H1 (cell line): Measurements from ENCODE around the gene RBM44. TPM values are rescaled to one million over a fixed set of nuclear protein-coding genes. Genes with fewer than 3 reads are reported as not detected.
A peak's percentile ranks its signal among the peaks of the same experiment; 100 is the strongest.

Source experiments
- CTCF ChIA-PET: fragments of 300-600 bp; sonication (Branson Sonifier 250); formaldehyde crosslinking; loops from one replicate; lab custom pipeline; 2021; ENCODE audit not compliant: partially characterized antibody; lab: Charles Lee
- POLR2A ChIA-PET: fragments of 300-600 bp; sonication (Branson Sonifier 250); formaldehyde crosslinking; loops from one replicate; lab custom pipeline; 2021; ENCODE audit warnings: inconsistent platforms; ENCODE audit not compliant: partially characterized antibody; lab: Charles Lee
- DNase-seq, 2 experiments: peaks; one replicate each; pipeline versions ENCODE4 v3.0.0 to v3.0.0-alpha.2; 2010 to 2022; ENCODE audit warnings: low spot score in 2 of 2, low read depth in 1 of 2, mixed read lengths in 1 of 2
- FAIRE-seq: peaks from 2 replicates; lab custom pipeline; 2011; peaks lifted over from hg19 to GRCh38; lab: Jason Lieb, UNC
- H2AFZ ChIP-seq: 2 replicates; pipeline ENCODE4 v1.8.1; 2012; ENCODE audit warnings: low read length, inconsistent platforms
- H2AK5ac ChIP-seq: 2 replicates; pipeline ENCODE4 v1.6.1; 2013; ENCODE audit warnings: low read depth, low read length
- H2BK120ac ChIP-seq: replicated peaks from 2 replicates; pipeline ENCODE3; 2013; ENCODE audit warnings: low read depth, low read length, inconsistent platforms
- H2BK12ac ChIP-seq: 2 replicates; pipeline ENCODE4 v1.6.1; 2013; ENCODE audit warnings: low read depth, low read length
- H2BK15ac ChIP-seq: 2 replicates; pipeline ENCODE4 v1.6.1; 2013; ENCODE audit warnings: low read length
- H2BK20ac ChIP-seq: 2 replicates; pipeline ENCODE4 v1.6.1; 2013; ENCODE audit warnings: low read length
- H2BK5ac ChIP-seq: 2 replicates; pipeline ENCODE4 v1.6.1; 2013; ENCODE audit warnings: low read depth, low read length
- H3K14ac ChIP-seq: 2 replicates; pipeline ENCODE4 v1.6.1; 2013; ENCODE audit warnings: inconsistent platforms; ENCODE audit not compliant: insufficient read length
- H3K18ac ChIP-seq: 2 replicates; pipeline ENCODE4 v1.6.1; 2013; ENCODE audit warnings: low read length; ENCODE audit errors: extremely low read depth
- H3K23ac ChIP-seq: 2 replicates; pipeline ENCODE4 v1.6.1; 2013; ENCODE audit warnings: inconsistent platforms; ENCODE audit not compliant: insufficient read length
- H3K23me2 ChIP-seq: 2 replicates; pipeline ENCODE4 v1.6.1; 2013; ENCODE audit warnings: low read depth, low read length
- H3K27ac ChIP-seq: 2 replicates; pipeline ENCODE4 v1.6.1; 2011; ENCODE audit warnings: low read depth, low read length, inconsistent platforms
- H3K27me3 ChIP-seq, 4 experiments: replicated peaks in 1 of 4; 1 replicate in 1 of 4; 2 replicates in 3 of 4; pipeline versions ENCODE4 v1.6.1 to v1.8.1; 2011 to 2013; ENCODE audit warnings: low read length in 3 of 4, mild to moderate bottlenecking in 3 of 4, inconsistent platforms in 2 of 4, mixed read lengths in 2 of 4, moderate library complexity in 1 of 4; ENCODE audit not compliant: control insufficient read depth in 3 of 4, insufficient read depth in 3 of 4; ENCODE audit errors: extremely low read depth in 1 of 4
- H3K36me3 ChIP-seq, 4 experiments: 2 replicates each; pipeline versions ENCODE4 v1.6.1 to v1.8.1; 2011 to 2013; ENCODE audit warnings: mild to moderate bottlenecking in 4 of 4, low read length in 3 of 4, moderate library complexity in 2 of 4, control low read depth in 1 of 4, inconsistent platforms in 1 of 4; ENCODE audit not compliant: insufficient read depth in 4 of 4, control insufficient read depth in 2 of 4
- H3K4ac ChIP-seq: replicated peaks from 2 replicates; pipeline ENCODE3; 2013; ENCODE audit warnings: low read length, low read depth, mixed read lengths, inconsistent platforms; ENCODE audit not compliant: insufficient read length
- H3K4me1 ChIP-seq, 4 experiments: replicated peaks in 1 of 4; 1 replicate in 1 of 4; 2 replicates in 3 of 4; pipeline versions ENCODE4 v1.6.1 to v1.8.1; 2011 to 2013; ENCODE audit warnings: low read length in 3 of 4, inconsistent platforms in 2 of 4, mixed read lengths in 1 of 4; ENCODE audit not compliant: insufficient read depth in 4 of 4, control insufficient read depth in 3 of 4
- H3K4me2 ChIP-seq, 2 experiments: 2 replicates each; pipeline versions ENCODE4 v1.6.1 to v1.8.1; 2011 to 2013; ENCODE audit warnings: low read depth in 2 of 2, low read length in 2 of 2, control low read depth in 1 of 2, inconsistent platforms in 1 of 2, mild to moderate bottlenecking in 1 of 2; ENCODE audit not compliant: insufficient read depth in 1 of 2
- H3K4me3 ChIP-seq, 4 experiments: fragments of 200-600, 300-600 bp in 1 of 4; sonication (generic), shearing (Covaris generic), sonication (Bioruptor Twin) in 1 of 4; 2 replicates each; pipeline versions ENCODE4 v1.5.1 to v1.8.1; 2011 to 2016; ENCODE audit warnings: low read length in 4 of 4, low read depth in 3 of 4, control low read depth in 2 of 4, inconsistent platforms in 2 of 4, mild to moderate bottlenecking in 2 of 4, mixed read lengths in 1 of 4, moderate library complexity in 1 of 4; ENCODE audit not compliant: insufficient read depth in 2 of 4; ENCODE audit errors: extremely low read depth in 1 of 4
- H3K56ac ChIP-seq: replicated peaks from 2 replicates; pipeline ENCODE3; 2013; ENCODE audit warnings: low read depth, mild to moderate bottlenecking, mixed read lengths, low read length, inconsistent platforms; ENCODE audit not compliant: insufficient read length
- H3K79me1 ChIP-seq: 2 replicates; pipeline ENCODE4 v1.6.1; 2013; ENCODE audit warnings: low read depth, low read length, control low read depth
- H3K79me2 ChIP-seq, 2 experiments: 2 replicates each; pipeline versions ENCODE4 v1.6.1 to v1.8.1; 2012 to 2013; ENCODE audit warnings: low read length in 2 of 2, mild to moderate bottlenecking in 2 of 2, inconsistent platforms in 1 of 2; ENCODE audit not compliant: insufficient read depth in 2 of 2, control insufficient read depth in 1 of 2
- H3K9ac ChIP-seq, 4 experiments: replicated peaks in 1 of 4; 1 replicate in 1 of 4; 2 replicates in 3 of 4; pipeline versions ENCODE4 v1.6.1 to v1.8.1; 2011 to 2013; ENCODE audit warnings: low read depth in 3 of 4, low read length in 3 of 4, control low read depth in 2 of 4, mild to moderate bottlenecking in 2 of 4, moderate library complexity in 2 of 4, inconsistent platforms in 1 of 4; ENCODE audit errors: extremely low read depth in 1 of 4
- H3K9me3 ChIP-seq, 2 experiments: 2 replicates each; pipeline versions ENCODE4 v1.6.1 to v1.8.1; 2012 to 2013; ENCODE audit warnings: mild to moderate bottlenecking in 2 of 2, moderate library complexity in 2 of 2, control low read depth in 1 of 2, inconsistent platforms in 1 of 2, low read depth in 1 of 2, low read length in 1 of 2, mixed read lengths in 1 of 2; ENCODE audit not compliant: insufficient read depth in 2 of 2
- H4K20me1 ChIP-seq, 2 experiments: replicated peaks in 1 of 2; 2 replicates each; pipeline versions ENCODE3 to v1.8.1; 2011 to 2013; ENCODE audit warnings: inconsistent platforms in 2 of 2, low read length in 2 of 2, mild to moderate bottlenecking in 1 of 2; ENCODE audit not compliant: insufficient read depth in 2 of 2, control insufficient read depth in 1 of 2
- H4K5ac ChIP-seq: 2 replicates; pipeline ENCODE4 v1.6.1; 2013; ENCODE audit warnings: low read length, low read depth, mixed read lengths, inconsistent platforms; ENCODE audit not compliant: insufficient read length
- H4K8ac ChIP-seq: 2 replicates; pipeline ENCODE4 v1.8.0; 2013; ENCODE audit warnings: mild to moderate bottlenecking, moderate library complexity, low read length, inconsistent platforms; ENCODE audit not compliant: insufficient read depth; ENCODE audit errors: extremely low read depth
- H4K91ac ChIP-seq: replicated peaks from 2 replicates; pipeline ENCODE3; 2013; ENCODE audit warnings: low read length, mixed read lengths, inconsistent platforms; ENCODE audit not compliant: insufficient read length
- JUND ChIP-seq: IDR thresholded peaks from 2 replicates; pipeline ENCODE4 v1.6.1; 2011; ENCODE audit warnings: mild to moderate bottlenecking, improper control_type of control experiment, low read length
- WGBS, 2 experiments: shearing (Covaris generic) in 1 of 2; methylation state at CpG; one replicate each; pipeline versions ENCODE4 v1.1.6 to v1.1.7; 2013 to 2015; ENCODE audit warnings: low lambda C conversion rate in 2 of 2, mixed read lengths in 2 of 2, inconsistent platforms in 1 of 2, low coverage in 1 of 2, missing lambda C conversion rate in 1 of 2; ENCODE audit not compliant: insufficient replicate concordance in 2 of 2, insufficient coverage in 1 of 2, insufficient read length in 1 of 2; ENCODE audit errors: extremely low coverage in 1 of 2, missing lambda C conversion rate in 1 of 2; 5-methylcytosine and 5-hydroxymethylcytosine counted together
- polyA plus RNA-seq, 7 experiments: library from polyadenylated mRNA; depleted of rRNA in 3 of 7; stranded (reverse) in 5 of 7; unstranded in 2 of 7; fragments of >200 nt in 5 of 7; fragments of 200-250 nt in 2 of 7; gene quantifications; 1 replicate in 5 of 7; 2 replicates in 1 of 7; 4 replicates in 1 of 7; pipeline versions ENCODE4 v1.2.1 to v1.2.3, GENCODE V29; 2011 to 2013; ENCODE audit warnings: missing spikeins in 2 of 7, mixed read lengths in 2 of 7
- total RNA-seq: library from RNA; stranded (reverse); fragmentation: NEBNext Ultra II Directional; extraction: Animal tissue kit (Norgen Biotek cat#: 25700); gene quantifications from 2 replicates; pipeline ENCODE4 v1.2.1, GENCODE V29; 2021

The RBM44 gene
- total and polyA plus RNA-seq, 2 of the 8 experiments (the other 6 are each of a cell fraction or from before 2014, with no cell fraction given) = 0.12 to 0.43 TPM

DNA sequence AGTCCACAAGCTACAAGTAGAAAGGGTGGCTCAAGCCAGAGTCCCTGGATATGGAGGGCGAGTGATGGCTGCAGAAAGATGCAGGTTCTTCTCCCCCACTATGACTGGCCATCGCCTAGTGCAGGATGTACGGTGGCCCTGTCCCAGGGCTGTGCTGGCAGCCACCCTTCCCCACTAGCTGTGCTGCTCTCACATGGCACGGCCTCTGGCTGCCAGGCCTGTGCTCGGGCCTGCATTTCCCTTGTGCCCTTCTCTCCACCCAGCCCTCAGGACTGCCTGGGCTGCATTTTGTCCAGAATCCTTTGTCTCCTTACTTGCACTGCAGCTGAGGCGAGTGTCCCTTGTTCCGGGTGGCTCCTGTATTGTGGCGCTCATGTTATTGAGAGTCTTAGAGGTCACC is 59.2 kb downstream of the RBM44 start:
- H3K36me3 ChIP-seq = no peaks in the 10 kb centered on the region
- H3K9me3 ChIP-seq = no peaks in the 10 kb centered on the region
- H2AK5ac ChIP-seq = no peak overlapping the region
- H4K91ac ChIP-seq = peak overlapping the region; percentile 32
- H2BK20ac ChIP-seq = no peak overlapping the region
- H2BK5ac ChIP-seq = no peak overlapping the region
- no peak overlapping the region for H3K27ac ChIP-seq
- ChIA-PET POLR2A (interaction anchor here (0.7 kb wide), 1 partner anchor 203 kb away, joined by 3 read pairs; the partner anchor contains the start of gene SCLY), CTCF (interaction anchor here (0.6 to 1.8 kb wide), 18 partner anchors 9 to 281 kb away, joined by 3 to 12 read pairs (median 3); partner anchors contain the start of genes ESPNL and KLHL30)
- no peak overlapping the region for H2BK120ac ChIP-seq
- H4K20me1 ChIP-seq = no peaks in the 10 kb centered on the region
- 71% methylated on average over 8 of the region's 8 CpGs; no CpG with 5 or more reads in 1 of the 2 experiments for WGBS, 2 experiments
- H3K79me2 ChIP-seq = no peaks in the 10 kb centered on the region
- H2AFZ ChIP-seq = no peak overlapping the region
- no peak for TF ChIP-seq JUND
- no peak overlapping the region for H3K4ac ChIP-seq
- H2BK12ac ChIP-seq = no peak overlapping the region
- DNase-seq (no peak), FAIRE-seq (no peak)
- H4K5ac ChIP-seq = no peak overlapping the region
- H3K23ac ChIP-seq = no peak overlapping the region
- H2BK15ac ChIP-seq = no peak overlapping the region
- no peaks in the 10 kb centered on the region for H3K79me1 ChIP-seq
- H3K23me2 ChIP-seq = peaks cover 8% of the 10 kb centered on the region; the same call in 1 of the 2 replicates
- peaks cover 9 to 32% (median 23%) of the 10 kb centered on the region in 4 experiments for H3K27me3 ChIP-seq
- no peak overlapping the region for H3K4me3 ChIP-seq
- H3K18ac ChIP-seq = no peak overlapping the region
- H4K8ac ChIP-seq = no peak overlapping the region
- H3K56ac ChIP-seq = no peak overlapping the region
- no peak overlapping the region for H3K9ac ChIP-seq
- no peak overlapping the region for H3K14ac ChIP-seq
- no peak overlapping the region for H3K4me2 ChIP-seq
- H3K4me1 ChIP-seq = peaks cover 0 to 10% (median 4%) of the 10 kb centered on the region in 4 experiments; a peak in 6 of 7 replicates
